Omental fat pad (tissue), 4 donors: ENCODE results near the gene CELA2B. TPM values are rescaled to one million over a fixed set of nuclear protein-coding genes. Genes with fewer than 3 reads are reported as not detected.
"Not testable (repeated sequence)": the region's sequence is repeated elsewhere in the genome, so short reads cannot be mapped to it uniquely, and the experiment has no call there.

ENCODE experiments used
- ATAC-seq: fragments of 150-250 bp; one replicate; pipeline ENCODE4 v1.9.1; 2016; ENCODE audit warnings: mild to moderate bottlenecking, moderate library complexity; ENCODE audit not compliant: low FRiP score
- DNase-seq: peaks from one replicate; pipeline ENCODE4 v3.0.0-alpha.2; 2019; ENCODE audit warnings: low spot score
- CTCF ChIP-seq, 3 donors: fragments of 450-650 bp; IDR thresholded peaks; one replicate each; pipeline ENCODE4 v1.5.1; 2016 to 2017; ENCODE audit warnings: antibody characterized with exemption in 3 of 3, mild to moderate bottlenecking in 3 of 3, moderate library complexity in 2 of 3
- total RNA-seq, 4 donors: library from RNA; depleted of rRNA; stranded (reverse); fragments of >200 nt; gene quantifications; one replicate each; pipeline ENCODE4 v1.1.0, GENCODE V29; 2016

CELA2B gene
- total RNA-seq, 4 donors from 2014 or later: not detected

DNA sequence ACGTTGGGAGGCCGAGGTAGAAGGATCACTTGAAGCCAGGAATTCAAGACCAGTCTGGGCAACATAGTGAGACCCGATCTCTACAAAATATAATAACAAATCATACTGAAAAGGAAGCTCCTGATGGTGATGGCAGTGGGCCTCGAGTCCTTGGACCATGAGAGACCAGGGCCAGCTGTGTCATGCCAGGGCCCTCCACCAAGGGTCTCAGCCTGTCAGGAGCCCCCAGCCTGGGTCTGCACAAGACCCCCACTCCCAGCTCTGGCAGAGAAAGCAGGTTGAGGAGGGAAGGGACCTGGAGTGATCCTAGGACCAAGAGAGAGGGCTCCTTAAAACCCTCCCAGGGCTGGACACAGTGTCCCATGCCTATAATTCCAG lies 44.3 kb upstream of the CELA2B start:
- DNase-seq: no peak

DNA sequence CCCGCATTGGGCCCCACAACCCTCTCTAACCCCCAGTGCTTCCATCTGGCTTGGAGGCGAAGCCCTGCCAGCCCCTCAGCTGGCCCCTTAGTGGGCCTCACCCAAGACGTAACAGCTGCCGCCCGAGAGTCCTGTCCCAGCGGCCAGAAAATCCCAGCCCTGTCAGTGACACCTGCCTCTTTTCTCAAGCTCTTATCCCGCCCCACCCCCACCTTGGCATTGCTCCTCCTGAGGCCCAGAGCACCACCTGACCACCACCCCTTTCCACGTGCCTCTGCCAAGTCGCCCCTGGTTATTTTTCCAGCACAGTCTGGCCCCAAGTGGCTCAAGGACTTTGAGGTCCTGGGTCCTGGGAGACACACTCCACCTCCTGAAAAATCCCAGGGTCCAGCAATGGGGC lies 43.6 kb upstream of the CELA2B start:
- ATAC-seq: no peak
- DNase-seq: no peak
- no peak for TF ChIP-seq CTCF (IDR thresholded peaks at IDR 0.05)

More for the DNA sequence above, 44.3 kb upstream of the CELA2B start:
- ATAC-seq: no peak
- TF ChIP-seq CTCF (IDR thresholded peaks at IDR 0.05): no peak

GRCh38 chr1:15433471-15433870 lies 42.4 kb upstream of the CELA2B start:
- DNase-seq: no peak
- no peak for ATAC-seq
- no peak for TF ChIP-seq CTCF (IDR thresholded peaks at IDR 0.05)

GRCh38 chr1:15434739-15435138 lies 41.2 kb upstream of the CELA2B start:
- ATAC-seq, DNase-seq: not testable (repeated sequence)

- DNase-seq (no peak), ATAC-seq (no peak)
- TF ChIP-seq CTCF (IDR thresholded peaks at IDR 0.05): no peak
Measured at GRCh38 chr1:15435239-15436077, 40.4 kb upstream of the CELA2B start.

GRCh38 chr1:15436881-15437442 lies 38.9 kb upstream of the CELA2B start:
- TF ChIP-seq CTCF (IDR thresholded peaks at IDR 0.05): no peak
- DNase-seq (no peak), ATAC-seq (no peak)

GRCh38 chr1:15439325-15439724 lies 36.6 kb upstream of the CELA2B start:
- ATAC-seq (no peak), DNase-seq (no peak)

More at GRCh38 chr1:15439325-15439724, 36.6 kb upstream of the CELA2B start:
- no peak for TF ChIP-seq CTCF (IDR thresholded peaks at IDR 0.05)
